GM12878 (cell line): ENCODE results near the gene FBXO3. TPM values are rescaled to one million over a fixed set of nuclear protein-coding genes. Genes with fewer than 3 reads are reported as not detected.

Source experiments
- ATAC-seq: fragments of 200-7000 bp; cut with Tn5 transposase; 3 replicates; pipeline ENCODE4 v1.9.1; 2020; ENCODE audit warnings: mild to moderate bottlenecking, moderate library complexity
- BruUV-seq: library from RNA; stranded (reverse); fragments of 400-500 nt; replicated peaks from 2 replicates; lab custom pipeline; 2021; lab: Mats Ljungman, UMichigan
- CTCF ChIA-PET: fragments of 300-600 bp; sonication (Branson Sonifier 250); formaldehyde crosslinking; extraction: SDS; loops from one replicate; lab custom pipeline; 2021; ENCODE audit warnings: inconsistent platforms; lab: Yijun Ruan, JAX
- POLR2A ChIA-PET: fragments of 350-600 bp; formaldehyde crosslinking; extraction: SDS; loops from one replicate; lab custom pipeline; 2021; ENCODE audit warnings: inconsistent platforms; lab: Charles Lee
- RAD21 ChIA-PET: fragments of 300-600 bp; sonication (Branson Sonifier 250); formaldehyde crosslinking; loops from one replicate; lab custom pipeline; 2023; ENCODE audit warnings: antibody characterized with exemption; ENCODE audit not compliant: unreplicated experiment; lab: Charles Lee
- SMC1A ChIA-PET: fragments of 300-600 bp; sonication (Branson Sonifier 250); formaldehyde crosslinking; loops from one replicate; lab custom pipeline; 2023; ENCODE audit not compliant: unreplicated experiment, uncharacterized antibody; lab: Charles Lee
- DNase-seq: peaks from one replicate; pipeline ENCODE4 v3.0.0-alpha.2; 2011; ENCODE audit warnings: low read depth, low spot score
- FAIRE-seq: peaks from 3 replicates; lab custom pipeline; 2011; peaks lifted over from hg19 to GRCh38; lab: Jason Lieb, UNC
- H2AFZ ChIP-seq: 2 replicates; pipeline ENCODE4 v1.6.0; 2011; ENCODE audit warnings: low read depth, low read length, control low read depth; ENCODE audit not compliant: control insufficient read depth
- H3K27ac ChIP-seq: 2 replicates; pipeline ENCODE4 v1.5.1; 2011; ENCODE audit warnings: control low read depth; ENCODE audit not compliant: control insufficient read depth, insufficient read depth
- H3K27me3 ChIP-seq, 2 experiments: replicated peaks in 1 of 2; 2 replicates each; pipeline versions ENCODE4 v1.6.0 to v1.6.1; 2011; ENCODE audit warnings: low read length in 1 of 2; ENCODE audit not compliant: control insufficient read depth in 2 of 2, insufficient read depth in 2 of 2
- H3K36me3 ChIP-seq, 2 experiments: 2 replicates each; pipeline ENCODE4 v1.5.1; 2011; ENCODE audit warnings: low read length in 1 of 2; ENCODE audit not compliant: control insufficient read depth in 2 of 2, insufficient read depth in 2 of 2
- H3K4me1 ChIP-seq: 2 replicates; pipeline ENCODE4 v1.6.1; 2011; ENCODE audit warnings: mild to moderate bottlenecking, low read length, moderate library complexity, mixed read lengths; ENCODE audit not compliant: control insufficient read depth, insufficient read depth
- H3K4me2 ChIP-seq: 2 replicates; pipeline ENCODE4 v1.6.0; 2011; ENCODE audit warnings: control low read depth; ENCODE audit not compliant: control insufficient read depth, insufficient read depth
- H3K4me3 ChIP-seq: fragments of 200-600 bp; sonication (generic); 2 replicates; pipeline ENCODE4 v1.5.1; 2016
- H3K79me2 ChIP-seq: 2 replicates; pipeline ENCODE4 v1.6.0; 2011; ENCODE audit warnings: low read length; ENCODE audit not compliant: control insufficient read depth, insufficient read depth
- H3K9ac ChIP-seq: 2 replicates; pipeline ENCODE4 v1.8.0; 2011; ENCODE audit warnings: low read length, control low read depth, mixed read lengths; ENCODE audit not compliant: control insufficient read depth, insufficient read depth
- H3K9me3 ChIP-seq: replicated peaks from 3 replicates; pipeline ENCODE4 v1.5.1; 2011; ENCODE audit warnings: mild to moderate bottlenecking, low read length; ENCODE audit not compliant: control insufficient read depth, insufficient read depth
- H4K20me1 ChIP-seq: 2 replicates; pipeline ENCODE4 v1.6.0; 2011; ENCODE audit not compliant: control insufficient read depth, insufficient read depth
- ATF7 ChIP-seq: fragments of 450-650 bp; IDR thresholded peaks from 2 replicates; pipeline ENCODE4 v1.6.1; 2016; ENCODE audit warnings: low read depth, mild to moderate bottlenecking
- BMI1 ChIP-seq: fragments of 450-650 bp; IDR thresholded peaks from 2 replicates; pipeline ENCODE4 v1.6.1; 2016; ENCODE audit warnings: mild to moderate bottlenecking, moderate library complexity, borderline replicate concordance
- BRCA1 ChIP-seq: IDR thresholded peaks from 2 replicates; pipeline ENCODE4 v1.6.1; 2011; ENCODE audit warnings: low read depth, low read length, improper control_type of control experiment
- CREM ChIP-seq: IDR thresholded peaks from 2 replicates; pipeline ENCODE4 v1.6.1; 2014; ENCODE audit warnings: antibody characterized with exemption, low read depth
- DPF2 ChIP-seq: fragments of 450-650 bp; IDR thresholded peaks from 2 replicates; pipeline ENCODE4 v1.6.1; 2017; ENCODE audit warnings: mild to moderate bottlenecking
- EP300 ChIP-seq, 2 experiments: fragments of 150-350 bp in 1 of 2; IDR thresholded peaks; 2 replicates each; pipeline ENCODE4 v1.6.1; 2011 to 2012; ENCODE audit warnings: low read depth in 2 of 2, low read length in 2 of 2, borderline replicate concordance in 1 of 2, improper control_type of control experiment in 1 of 2, inconsistent platforms in 1 of 2; ENCODE audit not compliant: control insufficient read depth in 1 of 2
- IKZF1 ChIP-seq: fragments of 450-650 bp; conservative IDR thresholded peaks from 2 replicates; pipeline ENCODE4 v1.6.1; 2017; ENCODE audit warnings: antibody characterized with exemption, mild to moderate bottlenecking
- IKZF2 ChIP-seq, 2 experiments: fragments of 450-650 bp; IDR thresholded peaks; 2 replicates each; pipeline ENCODE4 v1.6.1; 2017; ENCODE audit warnings: mild to moderate bottlenecking in 2 of 2, moderate library complexity in 2 of 2
- JUNB ChIP-seq: IDR thresholded peaks from 2 replicates; pipeline ENCODE4 v1.6.1; 2016; ENCODE audit warnings: antibody characterized with exemption, mild to moderate bottlenecking
- JUND ChIP-seq: IDR thresholded peaks from 2 replicates; pipeline ENCODE4 v1.6.1; 2012; ENCODE audit warnings: low read depth, mild to moderate bottlenecking, low read length, improper control_type of control experiment, moderate library complexity
- MAX ChIP-seq: IDR thresholded peaks from 2 replicates; pipeline ENCODE4 v1.6.1; 2012; ENCODE audit warnings: low read depth, low read length, improper control_type of control experiment
- MEF2B ChIP-seq: fragments of 450-650 bp; IDR thresholded peaks from 2 replicates; pipeline ENCODE4 v1.6.1; 2018; ENCODE audit warnings: mild to moderate bottlenecking, moderate library complexity; ENCODE audit not compliant: partially characterized antibody, poor library complexity, severe bottlenecking
- MTA2 ChIP-seq: fragments of 450-650 bp; IDR thresholded peaks from 2 replicates; pipeline ENCODE4 v1.6.1; 2016; ENCODE audit warnings: low read depth, mild to moderate bottlenecking, moderate library complexity
- SMARCA5 ChIP-seq: fragments of 450-650 bp; IDR thresholded peaks from 2 replicates; pipeline ENCODE4 v1.6.1; 2017; ENCODE audit warnings: mild to moderate bottlenecking
- STAT3 ChIP-seq: IDR thresholded peaks from 2 replicates; pipeline ENCODE4 v1.6.1; 2011; ENCODE audit warnings: low read depth, low read length, improper control_type of control experiment
- TARDBP ChIP-seq: IDR thresholded peaks from 2 replicates; pipeline ENCODE4 v1.6.1; 2016; ENCODE audit warnings: borderline replicate concordance
- TCF12 ChIP-seq: IDR thresholded peaks from 2 replicates; pipeline ENCODE4 v1.6.1; 2011; ENCODE audit warnings: low read depth, mild to moderate bottlenecking, low read length
- ZNF217 ChIP-seq: fragments of 450-650 bp; IDR thresholded peaks from 2 replicates; pipeline ENCODE4 v1.6.1; 2017; ENCODE audit warnings: antibody characterized with exemption, mild to moderate bottlenecking
- ZNF24 ChIP-seq: fragments of 450-650 bp; IDR thresholded peaks from 2 replicates; pipeline ENCODE4 v1.6.1; 2017; ENCODE audit warnings: antibody characterized with exemption, mild to moderate bottlenecking
- WGBS: methylation state at CpG from one replicate; pipeline ENCODE4 v1.1.6; 2016; ENCODE audit warnings: low lambda C conversion rate; ENCODE audit not compliant: insufficient replicate concordance, insufficient coverage; ENCODE audit errors: missing lambda C conversion rate; 5-methylcytosine and 5-hydroxymethylcytosine counted together
- in situ Hi-C: fragments of 300-500 bp; cut with MboI; formaldehyde crosslinking; loops from 9 replicates; pipeline ENCODE4 v1.14.3; 2018; ENCODE audit warnings: mixed read lengths
- intact Hi-C: fragments of 100-400 bp; cut with micrococcal nuclease; formaldehyde crosslinking; loops from one replicate; pipeline ENCODE4 v1.14.2; 2022; ENCODE audit not compliant: unreplicated experiment
- polyA plus RNA-seq, 11 experiments: library from polyadenylated mRNA; depleted of rRNA in 4 of 11; unstranded in 6 of 11; stranded (reverse) in 5 of 11; fragments of >200 nt; fragmentation: Nextera tagmentation in 4 of 11; fragmentation: Illumina TruSeq in 1 of 11; extraction: Ambion mirVana in 4 of 11; extraction: Trizol in 1 of 11; gene quantifications; 1 replicate in 1 of 11; 2 replicates in 10 of 11; pipeline versions ENCODE4 v1.2.1 to v1.2.3, GENCODE V29; 2011 to 2016; ENCODE audit warnings: inconsistent platforms in 2 of 11, missing spikeins in 2 of 11, low read depth in 1 of 11
- total RNA-seq, 4 experiments: library from RNA; depleted of rRNA in 3 of 4; stranded (reverse); fragments of >200 nt in 3 of 4; fragmentation: Illumina TruSeq in 1 of 4; extraction: Trizol in 1 of 4; gene quantifications; 2 replicates each; pipeline versions ENCODE4 v1.2.1 to v1.2.3, GENCODE V29; 2013 to 2021
- TF ChIP-seq, protein P1 (sequence below): fragments of 450-650 bp; IDR thresholded peaks from 2 replicates; pipeline ENCODE4 v1.6.1; 2018; ENCODE audit warnings: borderline replicate concordance, mild to moderate bottlenecking; ENCODE audit not compliant: partially characterized antibody

Gene FBXO3
- total and polyA plus RNA-seq, 10 of the 15 experiments (the other 5 are each of a cell fraction or from before 2014, with no cell fraction given), result 8.9 to 33.4 (median 13.8) TPM

DNA sequence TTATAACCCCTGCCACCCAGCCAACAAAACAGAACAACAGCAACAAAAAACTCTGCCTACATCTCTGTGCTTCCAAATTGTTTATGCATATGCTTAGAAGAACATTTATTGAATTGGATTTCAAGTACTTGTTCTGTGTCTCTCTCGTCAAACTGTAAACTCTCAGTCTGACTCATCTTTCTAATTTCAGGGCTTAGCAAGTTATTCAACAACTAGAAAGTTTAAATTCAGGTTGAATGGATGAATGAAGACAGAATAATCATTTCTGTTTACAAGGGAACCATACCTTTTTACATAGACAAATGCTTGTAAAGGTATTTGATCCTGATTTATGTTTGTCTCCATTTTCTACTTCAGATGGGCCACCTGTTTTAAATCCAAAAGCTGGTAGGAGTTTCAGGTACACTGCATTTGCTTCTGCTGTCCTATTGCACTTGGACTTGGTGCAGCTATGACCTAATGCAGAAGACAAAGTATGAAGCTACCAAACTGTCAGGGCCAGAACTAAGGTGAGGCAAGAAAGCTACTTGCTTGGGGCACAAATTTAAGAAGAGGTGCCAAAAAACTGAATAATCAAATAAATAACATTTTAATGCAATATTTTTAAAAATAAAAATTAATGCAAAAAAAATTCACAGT, 1.6 kb upstream of the FBXO3 start:
- 4% methylated on average over 1 of the region's 1 CpG for WGBS
- Histone ChIP-seq H3K4me1 (peaks cover 21% of the 10 kb centered on the region), H3K9me3 (no peaks in the 10 kb centered on the region), H3K27ac (no peak overlapping the region), H3K27me3 (no peaks in the 10 kb centered on the region), H2AFZ (no peak overlapping the region), H3K36me3 (no peaks in the 10 kb centered on the region), H3K4me2 (peak overlapping the region; percentile 10; the same call in 1 of the 2 replicates), H3K4me3 (0 out of 2 replicates have a peak overlapping the region, but pooled peaks have one; percentile 1), H3K79me2 (peaks cover 3% of the 10 kb centered on the region), H3K9ac (no peak overlapping the region), H4K20me1 (no peaks in the 10 kb centered on the region)
- ATAC-seq (peak; percentile 45), DNase-seq (peak; percentile 38), FAIRE-seq (peak; percentile 35)
- in situ Hi-C loops (no loop called here), intact Hi-C loops (loop anchor here (10.0 kb wide), 1 partner anchor 459 kb away; no protein-coding TSS in a partner anchor)
- no TSS peak for BruUV-seq
- RAD21 ChIA-PET, result interaction anchor here (1.1 to 1.4 kb wide), 5 partner anchors 15 to 54 kb away, joined by 3 to 5 read pairs (median 3); no protein-coding TSS in a partner anchor
- CTCF ChIA-PET, result interaction anchor here (0.7 to 2.2 kb wide), 4 partner anchors 29 to 60 kb away, joined by 3 to 8 read pairs (median 4); no protein-coding TSS in a partner anchor
- SMC1A ChIA-PET, result interaction anchor here (0.6 to 2.4 kb wide), 10 partner anchors 11 to 195 kb away, joined by 3 to 9 read pairs (median 4); no protein-coding TSS in a partner anchor
- TF ChIP-seq TARDBP, result no peak
- TF ChIP-seq BRCA1, result no peak
- peak; percentile 64; the same call in 1 of the 2 replicates for TF ChIP-seq ZNF217
- peak; percentile 75 for TF ChIP-seq ATF7
- 0 out of 2 replicates have a peak, but pooled peaks have one; percentile 8 for TF ChIP-seq CREM
- peak; percentile 48; the same call in 1 of the 2 replicates for TF ChIP-seq DPF2
- TF ChIP-seq EP300 (IDR thresholded peaks at IDR 0.05; ENCODE audit: borderline replicate concordance in 1 of 2, control insufficient read depth in 1 of 2, low read depth in 2 of 2, low read length in 2 of 2), result peak in 1 of 2 experiments; percentile 44; a peak in 1 of 4 replicates
- no peak for TF ChIP-seq STAT3
- peak; percentile 58; the same call in 1 of the 2 replicates for TF ChIP-seq ZNF24
- peak; percentile 28; the same call in 1 of the 2 replicates for TF ChIP-seq BMI1
- TF ChIP-seq JUND, result peak; percentile 67; the same call in 1 of the 2 replicates
- TF ChIP-seq MTA2, result peak; percentile 19; the same call in 1 of the 2 replicates
- peak; percentile 80 for TF ChIP-seq JUNB
- peak in 1 of 2 experiments; percentile 20; a peak in 2 of 4 replicates for TF ChIP-seq IKZF2 (IDR thresholded peaks at IDR 0.05)
- TF ChIP-seq TCF12, result no peak
- TF ChIP-seq MAX, result no peak
- TF ChIP-seq IKZF1, result 0 out of 2 replicates have a peak, but pooled peaks have one; percentile 3
- TF ChIP-seq, protein P1, sequence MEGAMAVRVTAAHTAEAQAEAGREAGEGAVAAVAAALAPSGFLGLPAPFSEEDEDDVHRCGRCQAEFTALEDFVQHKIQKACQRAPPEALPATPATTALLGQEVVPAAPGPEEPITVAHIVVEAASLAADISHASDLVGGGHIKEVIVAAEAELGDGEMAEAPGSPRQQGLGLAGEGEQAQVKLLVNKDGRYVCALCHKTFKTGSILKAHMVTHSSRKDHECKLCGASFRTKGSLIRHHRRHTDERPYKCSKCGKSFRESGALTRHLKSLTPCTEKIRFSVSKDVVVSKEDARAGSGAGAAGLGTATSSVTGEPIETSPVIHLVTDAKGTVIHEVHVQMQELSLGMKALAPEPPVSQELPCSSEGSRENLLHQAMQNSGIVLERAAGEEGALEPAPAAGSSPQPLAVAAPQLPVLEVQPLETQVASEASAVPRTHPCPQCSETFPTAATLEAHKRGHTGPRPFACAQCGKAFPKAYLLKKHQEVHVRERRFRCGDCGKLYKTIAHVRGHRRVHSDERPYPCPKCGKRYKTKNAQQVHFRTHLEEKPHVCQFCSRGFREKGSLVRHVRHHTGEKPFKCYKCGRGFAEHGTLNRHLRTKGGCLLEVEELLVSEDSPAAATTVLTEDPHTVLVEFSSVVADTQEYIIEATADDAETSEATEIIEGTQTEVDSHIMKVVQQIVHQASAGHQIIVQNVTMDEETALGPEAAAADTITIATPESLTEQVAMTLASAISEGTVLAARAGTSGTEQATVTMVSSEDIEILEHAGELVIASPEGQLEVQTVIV, result no peak
- TF ChIP-seq SMARCA5, result no peak
- TF ChIP-seq MEF2B, result peak; percentile 48
- POLR2A ChIA-PET, result interaction anchor here (1.2 kb wide), 1 partner anchor 14 kb away, joined by 6 read pairs; no protein-coding TSS in a partner anchor
